HCT116 (cell line): ENCODE data around the gene MXD3. TPM values are rescaled to one million over a fixed set of nuclear protein-coding genes. Genes with fewer than 3 reads are reported as not detected.

Experiments used
- ATAC-seq: fragments of 200-7000 bp; cut with Tn5 transposase; 2 replicates; pipeline ENCODE4 v1.9.1; 2020; ENCODE audit warnings: mild to moderate bottlenecking, moderate library complexity
- BruUV-seq: library from RNA; stranded (reverse); fragments of 400-500 nt; replicated peaks from 2 replicates; lab custom pipeline; 2021; lab: Mats Ljungman, UMichigan
- CTCF ChIA-PET: fragments of 300-600 bp; sonication (Branson Sonifier 250); formaldehyde crosslinking; loops from one replicate; lab custom pipeline; 2021; ENCODE audit warnings: antibody characterized with exemption; lab: Charles Lee
- POLR2A ChIA-PET: fragments of 300-600, 350-600 bp; sonication (Branson Sonifier 250); formaldehyde crosslinking; loops from one replicate; lab custom pipeline; 2021; ENCODE audit warnings: antibody characterized with exemption; lab: Charles Lee
- RAD21 ChIA-PET, 2 experiments: fragments of 300-600 bp; sonication (Branson Sonifier 250); formaldehyde crosslinking; loops; one replicate each; lab custom pipeline; 2023; ENCODE audit warnings: low total read pairs in 2 of 2; ENCODE audit not compliant: uncharacterized antibody in 2 of 2, unreplicated experiment in 2 of 2, low non-redundant PET in 1 of 2; lab: Charles Lee
- DNase-seq: peaks from one replicate; pipeline ENCODE4 v3.0.0-alpha.2; 2010; ENCODE audit warnings: low read depth, low spot score
- H2AFZ ChIP-seq: fragments of 200-600 bp; shearing (Covaris generic), sonication (generic); 2 replicates; pipeline ENCODE4 v1.6.1; 2017; ENCODE audit warnings: low read depth, mixed run types, mixed read lengths, antibody characterized with exemption, low read length; ENCODE audit not compliant: poor library complexity, severe bottlenecking
- H3K27ac ChIP-seq: 2 replicates; pipeline ENCODE4 v1.5.1; 2012; ENCODE audit warnings: low read depth, low read length
- H3K27me3 ChIP-seq: fragments of 200-600 bp; sonication (generic); 2 replicates; pipeline ENCODE4 v1.6.1; 2016; ENCODE audit warnings: mixed run types, low read length, mixed read lengths; ENCODE audit not compliant: insufficient read depth
- H3K36me3 ChIP-seq, 2 experiments: fragments of 200-500 bp in 1 of 2; fragments of 200-600 bp in 1 of 2; sonication (Bioruptor generic) in 1 of 2; sonication (generic) in 1 of 2; 2 replicates each; pipeline versions ENCODE4 v1.5.1 to v1.6.1; 2014 to 2016; ENCODE audit warnings: low read length in 2 of 2, inconsistent platforms in 1 of 2, mixed read lengths in 1 of 2, mixed run types in 1 of 2; ENCODE audit not compliant: insufficient read depth in 2 of 2, control insufficient read depth in 1 of 2
- H3K4me1 ChIP-seq, 2 experiments: fragments of 200-600 bp in 1 of 2; sonication (generic) in 1 of 2; 2 replicates each; pipeline versions ENCODE4 v1.5.1 to v1.6.1; 2012 to 2017; ENCODE audit warnings: low read length in 2 of 2, inconsistent platforms in 1 of 2, mild to moderate bottlenecking in 1 of 2, mixed read lengths in 1 of 2, mixed run types in 1 of 2, moderate library complexity in 1 of 2; ENCODE audit not compliant: insufficient read depth in 2 of 2, control insufficient read depth in 1 of 2
- H3K4me2 ChIP-seq: fragments of 200-600 bp; sonication (generic); 2 replicates; pipeline ENCODE4 v1.6.1; 2017; ENCODE audit warnings: mixed run types, low read length, mixed read lengths
- H3K4me3 ChIP-seq, 2 experiments: fragments of 200-600 bp in 1 of 2; sonication (generic) in 1 of 2; replicated peaks in 1 of 2; 2 replicates each; pipeline ENCODE4 v1.5.1; 2011 to 2016; ENCODE audit warnings: low read length in 2 of 2, control low read depth in 1 of 2, low read depth in 1 of 2, mild to moderate bottlenecking in 1 of 2, mixed read lengths in 1 of 2, mixed run types in 1 of 2
- H3K79me2 ChIP-seq: fragments of 200-600 bp; sonication (generic); 2 replicates; pipeline ENCODE4 v1.6.1; 2017; ENCODE audit warnings: mild to moderate bottlenecking, mixed run types, low read length, moderate library complexity, mixed read lengths; ENCODE audit not compliant: insufficient read depth
- H3K9ac ChIP-seq: fragments of 200-600 bp; sonication (generic); 2 replicates; pipeline ENCODE4 v1.6.1; 2016; ENCODE audit warnings: low read length, mixed read lengths
- H3K9me2 ChIP-seq: fragments of 200-600 bp; sonication (generic), shearing (Covaris generic); 2 replicates; pipeline ENCODE4 v1.6.1; 2017; ENCODE audit warnings: mixed run types, mild to moderate bottlenecking, moderate library complexity; ENCODE audit not compliant: insufficient read depth
- H3K9me3 ChIP-seq, 2 experiments: fragments of 200-500 bp in 1 of 2; fragments of 200-600 bp in 1 of 2; sonication (Bioruptor generic) in 1 of 2; sonication (generic) in 1 of 2; 2 replicates each; pipeline ENCODE4 v1.6.1; 2014 to 2017; ENCODE audit warnings: low read length in 2 of 2, mixed read lengths in 2 of 2, inconsistent platforms in 1 of 2, low read depth in 1 of 2, mild to moderate bottlenecking in 1 of 2, mixed run types in 1 of 2, moderate library complexity in 1 of 2; ENCODE audit not compliant: control insufficient read depth in 1 of 2, insufficient read depth in 1 of 2
- H4K20me1 ChIP-seq: fragments of 200-600 bp; sonication (generic), shearing (Covaris generic); 2 replicates; pipeline ENCODE4 v1.6.1; 2017; ENCODE audit warnings: mixed run types, mild to moderate bottlenecking, moderate library complexity; ENCODE audit not compliant: insufficient read depth
- CBX3 ChIP-seq: IDR thresholded peaks from 2 replicates; pipeline ENCODE4 v1.6.1; 2012; ENCODE audit warnings: low read depth
- CEBPB ChIP-seq: IDR thresholded peaks from 2 replicates; pipeline ENCODE4 v1.6.1; 2012; ENCODE audit warnings: low read depth
- CTCF ChIP-seq, 3 experiments: fragments of 200-600 bp in 1 of 3; sonication (generic) in 1 of 3; IDR thresholded peaks in 2 of 3; conservative IDR thresholded peaks in 1 of 3; 2 replicates each; pipeline ENCODE4 v1.5.1; 2012 to 2017; ENCODE audit warnings: low read depth in 2 of 3, low read length in 2 of 3, antibody characterized with exemption in 1 of 3, borderline replicate concordance in 1 of 3, control low read depth in 1 of 3, mild to moderate bottlenecking in 1 of 3, mixed read lengths in 1 of 3, mixed run types in 1 of 3, moderate library complexity in 1 of 3; ENCODE audit not compliant: insufficient read depth in 1 of 3
- EGR1 ChIP-seq: IDR thresholded peaks from 2 replicates; pipeline ENCODE4 v1.6.1; 2012; ENCODE audit warnings: low read depth
- ELF1 ChIP-seq: IDR thresholded peaks from 2 replicates; pipeline ENCODE4 v1.6.1; 2012; ENCODE audit warnings: low read depth, borderline replicate concordance
- EZH2phosphoT487 ChIP-seq: fragments of 200-600 bp; IDR thresholded peaks from 2 replicates; pipeline ENCODE4 v1.6.1; 2018; ENCODE audit warnings: antibody characterized with exemption, borderline replicate concordance
- POLR2A ChIP-seq: IDR thresholded peaks from 2 replicates; pipeline ENCODE4 v1.7.0; 2011; ENCODE audit warnings: borderline replicate concordance; ENCODE audit not compliant: insufficient read depth, insufficient read length; ENCODE audit errors: extremely low read depth
- POLR2AphosphoS5 ChIP-seq: IDR thresholded peaks from 2 replicates; pipeline ENCODE4 v1.6.1; 2011; ENCODE audit warnings: mild to moderate bottlenecking, low read depth, low read length, moderate library complexity
- RAD21 ChIP-seq: IDR thresholded peaks from 2 replicates; pipeline ENCODE4 v1.6.1; 2012; ENCODE audit warnings: low read depth, mild to moderate bottlenecking
- SIN3A ChIP-seq: IDR thresholded peaks from 2 replicates; pipeline ENCODE4 v1.6.1; 2012; ENCODE audit warnings: low read depth
- SRF ChIP-seq: IDR thresholded peaks from 2 replicates; pipeline ENCODE4 v1.6.1; 2012; ENCODE audit warnings: low read depth
- TCF7L2 ChIP-seq: IDR thresholded peaks from 2 replicates; pipeline ENCODE4 v1.7.0; 2011; ENCODE audit warnings: borderline replicate concordance, inconsistent platforms; ENCODE audit not compliant: insufficient read depth, insufficient read length; ENCODE audit errors: extremely low read depth
- ZFX ChIP-seq: fragments of 450-650 bp; IDR thresholded peaks from 2 replicates; pipeline ENCODE4 v1.6.1; 2017
- ZNF274 ChIP-seq: fragments of 200-500 bp; sonication (Bioruptor generic); IDR thresholded peaks from 2 replicates; pipeline ENCODE4 v1.6.1; 2014; ENCODE audit warnings: mild to moderate bottlenecking, low read depth, low read length, inconsistent platforms
- intact Hi-C: fragments of 100-400 bp; cut with micrococcal nuclease; formaldehyde crosslinking; loops from 2 replicates; pipeline ENCODE4 v1.10.0; 2022
- total RNA-seq: library from RNA; stranded (reverse); gene quantifications from one replicate; pipeline ENCODE4 v1.2.1, GENCODE V29; 2021; ENCODE audit not compliant: unreplicated experiment
- TF ChIP-seq, protein P1 (sequence below): IDR thresholded peaks from 2 replicates; pipeline ENCODE4 v1.6.1; 2012; ENCODE audit warnings: low read depth
- TF ChIP-seq, protein P2 (sequence below): IDR thresholded peaks from 2 replicates; pipeline ENCODE4 v1.6.1; 2011; ENCODE audit warnings: mild to moderate bottlenecking, low read length, moderate library complexity; ENCODE audit not compliant: insufficient replicate concordance; ENCODE audit errors: extremely low read depth

Gene MXD3
- total RNA-seq, 1 experiment from 2014 or later: 37.6 TPM

- H3K27ac ChIP-seq: no peak overlapping the region
- no peaks in the 10 kb centered on the region for H3K27me3 ChIP-seq
- no peak overlapping the region for H3K4me2 ChIP-seq
- ChIA-PET RAD21 (no interaction called here), CTCF (interaction anchor here (0.9 kb wide), 1 partner anchor 46 kb away, joined by 3 read pairs; no protein-coding TSS in a partner anchor), POLR2A (no interaction called here)
- H3K36me3 ChIP-seq: peaks cover 3 to 20% of the 10 kb centered on the region in 2 experiments; a peak in 3 of 4 replicates
- DNase-seq (no peak), ATAC-seq (no peak)
- H3K9me2 ChIP-seq: no peaks in the 10 kb centered on the region
- no peaks in the 10 kb centered on the region for H4K20me1 ChIP-seq
- H3K79me2 ChIP-seq: no peaks in the 10 kb centered on the region
- H3K4me1 ChIP-seq: no peaks in the 10 kb centered on the region
- intact Hi-C loops: no loop called here
- no peak for TF ChIP-seq SIN3A
- no peak for TF ChIP-seq SRF
- TF ChIP-seq POLR2AphosphoS5: no peak
- TF ChIP-seq, protein P1, sequence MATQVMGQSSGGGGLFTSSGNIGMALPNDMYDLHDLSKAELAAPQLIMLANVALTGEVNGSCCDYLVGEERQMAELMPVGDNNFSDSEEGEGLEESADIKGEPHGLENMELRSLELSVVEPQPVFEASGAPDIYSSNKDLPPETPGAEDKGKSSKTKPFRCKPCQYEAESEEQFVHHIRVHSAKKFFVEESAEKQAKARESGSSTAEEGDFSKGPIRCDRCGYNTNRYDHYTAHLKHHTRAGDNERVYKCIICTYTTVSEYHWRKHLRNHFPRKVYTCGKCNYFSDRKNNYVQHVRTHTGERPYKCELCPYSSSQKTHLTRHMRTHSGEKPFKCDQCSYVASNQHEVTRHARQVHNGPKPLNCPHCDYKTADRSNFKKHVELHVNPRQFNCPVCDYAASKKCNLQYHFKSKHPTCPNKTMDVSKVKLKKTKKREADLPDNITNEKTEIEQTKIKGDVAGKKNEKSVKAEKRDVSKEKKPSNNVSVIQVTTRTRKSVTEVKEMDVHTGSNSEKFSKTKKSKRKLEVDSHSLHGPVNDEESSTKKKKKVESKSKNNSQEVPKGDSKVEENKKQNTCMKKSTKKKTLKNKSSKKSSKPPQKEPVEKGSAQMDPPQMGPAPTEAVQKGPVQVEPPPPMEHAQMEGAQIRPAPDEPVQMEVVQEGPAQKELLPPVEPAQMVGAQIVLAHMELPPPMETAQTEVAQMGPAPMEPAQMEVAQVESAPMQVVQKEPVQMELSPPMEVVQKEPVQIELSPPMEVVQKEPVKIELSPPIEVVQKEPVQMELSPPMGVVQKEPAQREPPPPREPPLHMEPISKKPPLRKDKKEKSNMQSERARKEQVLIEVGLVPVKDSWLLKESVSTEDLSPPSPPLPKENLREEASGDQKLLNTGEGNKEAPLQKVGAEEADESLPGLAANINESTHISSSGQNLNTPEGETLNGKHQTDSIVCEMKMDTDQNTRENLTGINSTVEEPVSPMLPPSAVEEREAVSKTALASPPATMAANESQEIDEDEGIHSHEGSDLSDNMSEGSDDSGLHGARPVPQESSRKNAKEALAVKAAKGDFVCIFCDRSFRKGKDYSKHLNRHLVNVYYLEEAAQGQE: no peak
- no peak for TF ChIP-seq EZH2phosphoT487
- TF ChIP-seq EGR1: no peak
- no peak for TF ChIP-seq ZFX
- no peak for TF ChIP-seq POLR2A
- no peak for TF ChIP-seq CEBPB
- no peak for TF ChIP-seq TCF7L2
- TF ChIP-seq ELF1: no peak
- no peak for TF ChIP-seq RAD21
- TF ChIP-seq CBX3: no peak
- TF ChIP-seq ZNF274: no peak
- TF ChIP-seq CTCF (IDR thresholded peaks at IDR 0.05 in 2 of 3, conservative IDR thresholded peaks at IDR 0.05 in 1 of 3; ENCODE audit: borderline replicate concordance in 1 of 3, insufficient read depth in 1 of 3, low read depth in 2 of 3, low read length in 2 of 3): no peak
- TF ChIP-seq, protein P2, sequence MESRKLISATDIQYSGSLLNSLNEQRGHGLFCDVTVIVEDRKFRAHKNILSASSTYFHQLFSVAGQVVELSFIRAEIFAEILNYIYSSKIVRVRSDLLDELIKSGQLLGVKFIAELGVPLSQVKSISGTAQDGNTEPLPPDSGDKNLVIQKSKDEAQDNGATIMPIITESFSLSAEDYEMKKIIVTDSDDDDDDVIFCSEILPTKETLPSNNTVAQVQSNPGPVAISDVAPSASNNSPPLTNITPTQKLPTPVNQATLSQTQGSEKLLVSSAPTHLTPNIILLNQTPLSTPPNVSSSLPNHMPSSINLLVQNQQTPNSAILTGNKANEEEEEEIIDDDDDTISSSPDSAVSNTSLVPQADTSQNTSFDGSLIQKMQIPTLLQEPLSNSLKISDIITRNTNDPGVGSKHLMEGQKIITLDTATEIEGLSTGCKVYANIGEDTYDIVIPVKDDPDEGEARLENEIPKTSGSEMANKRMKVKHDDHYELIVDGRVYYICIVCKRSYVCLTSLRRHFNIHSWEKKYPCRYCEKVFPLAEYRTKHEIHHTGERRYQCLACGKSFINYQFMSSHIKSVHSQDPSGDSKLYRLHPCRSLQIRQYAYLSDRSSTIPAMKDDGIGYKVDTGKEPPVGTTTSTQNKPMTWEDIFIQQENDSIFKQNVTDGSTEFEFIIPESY: no peak
- TF ChIP-seq, all 23 proteins: peak for 0
- H3K9me3 ChIP-seq: no peaks in the 10 kb centered on the region
- BruUV-seq: no TSS peak
- no peak overlapping the region for H3K4me3 ChIP-seq
- H3K9ac ChIP-seq: no peak overlapping the region
- no peak overlapping the region for H2AFZ ChIP-seq
Observed at GRCh38 chr5:177264178-177264577, 47.5 kb downstream of the MXD3 start.
